BLaER1 treated with 17β-estradiol and CSF1 and Interleukin-3, amounts not matched to agents 10 nM and 100 nM (cell line): ENCODE measurements around the gene CDK15.

Source experiments
- H3K27ac ChIP-seq, 11 experiments: shearing (Covaris generic); formaldehyde crosslinking; 2 replicates each; pipeline ENCODE4 v1.8.1; 2022
- H3K27me3 ChIP-seq, 11 experiments: shearing (Covaris generic); formaldehyde crosslinking; 2 replicates each; pipeline ENCODE4 v1.8.1; 2022
- H3K36me3 ChIP-seq, 11 experiments: shearing (Covaris generic); formaldehyde crosslinking; 2 replicates each; pipeline ENCODE4 v1.8.1; 2022
- H3K4me1 ChIP-seq, 10 experiments: shearing (Covaris generic); formaldehyde crosslinking; 2 replicates each; pipeline ENCODE4 v1.8.1; 2022
- H3K4me2 ChIP-seq, 11 experiments: shearing (Covaris generic); formaldehyde crosslinking; 2 replicates each; pipeline ENCODE4 v1.8.1; 2022
- H3K4me3 ChIP-seq, 10 experiments: shearing (Covaris generic); formaldehyde crosslinking; 2 replicates each; pipeline ENCODE4 v1.8.1; 2022
- H3K9ac ChIP-seq, 11 experiments: shearing (Covaris generic); formaldehyde crosslinking; 2 replicates each; pipeline ENCODE4 v1.8.1; 2022
- H3K9me3 ChIP-seq, 11 experiments: shearing (Covaris generic); formaldehyde crosslinking; replicated peaks in 1 of 11; 2 replicates each; pipeline ENCODE4 v1.8.1; 2022
- H4K20me1 ChIP-seq, 11 experiments: shearing (Covaris generic); formaldehyde crosslinking; 2 replicates each; pipeline ENCODE4 v1.8.1; 2022
- Cebpa-rat ChIP-seq, 11 experiments: shearing (Covaris generic); IDR thresholded peaks; 2 replicates each; pipeline ENCODE4 v1.8.1; 2022

CDK15 gene

DNA sequence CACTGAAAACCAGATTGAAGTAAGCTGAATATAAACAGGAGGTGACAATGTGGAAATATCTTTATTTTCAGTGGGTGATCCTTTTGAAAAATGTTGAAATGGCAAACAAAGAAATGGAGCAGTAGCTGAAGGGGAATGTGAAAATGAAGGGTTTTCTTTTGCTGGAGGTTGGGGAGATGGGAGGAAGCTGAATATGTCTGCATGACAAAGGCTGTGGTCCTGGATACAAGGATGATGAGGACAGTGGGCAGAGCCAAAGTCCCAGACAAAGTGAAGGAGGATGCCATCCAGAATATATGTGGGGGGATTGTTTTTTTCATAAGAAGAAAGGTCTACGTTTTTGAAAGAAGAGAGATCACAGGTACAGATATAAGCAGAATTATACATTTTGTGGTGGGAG, 32.3 kb upstream of the CDK15 start:
- Histone ChIP-seq H3K36me3 (peaks cover 0 to 27% (median 0%) of the 10 kb centered on the region in 11 experiments; a peak in 3 of 22 replicates), H3K4me3 (no peak overlapping the region), H3K9me3 (no peaks in the 10 kb centered on the region), H3K4me1 (peaks cover 0 to 10% (median 4%) of the 10 kb centered on the region in 10 experiments; a peak in 10 of 20 replicates), H3K27me3 (no peaks in the 10 kb centered on the region), H4K20me1 (peaks cover 0 to 87% (median 8%) of the 10 kb centered on the region in 11 experiments; a peak in 11 of 22 replicates), H3K4me2 (no peak overlapping the region), H3K9ac (no peak overlapping the region), H3K27ac (no peak overlapping the region)
- TF ChIP-seq Cebpa-rat (IDR thresholded peaks at IDR 0.05), result no peak

DNA sequence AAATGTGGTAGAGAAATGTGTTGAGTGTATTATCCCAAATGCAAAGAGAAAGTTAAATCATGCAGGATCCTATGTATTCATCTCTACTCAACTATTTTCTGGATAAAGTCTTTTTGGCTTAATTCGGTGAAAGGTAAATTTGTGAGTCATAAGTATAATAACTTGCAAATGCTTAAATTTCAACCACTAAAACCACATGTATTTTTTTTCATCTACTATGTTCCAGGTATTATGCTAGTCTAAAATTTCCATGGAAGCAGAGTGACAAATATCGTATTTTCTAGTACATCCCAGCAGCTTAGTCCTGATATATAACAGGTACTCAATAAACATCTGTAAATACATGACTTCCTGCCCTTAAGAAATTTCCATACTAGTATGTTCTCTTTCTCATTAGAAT, 31.8 kb upstream of the CDK15 start:
- H3K27me3 ChIP-seq, result no peaks in the 10 kb centered on the region
- no peaks in the 10 kb centered on the region for H3K9me3 ChIP-seq
- peaks cover 0 to 27% (median 0%) of the 10 kb centered on the region in 11 experiments; a peak in 3 of 22 replicates for H3K36me3 ChIP-seq
- no peak overlapping the region for H3K27ac ChIP-seq
- no peak overlapping the region for H3K4me3 ChIP-seq
- peaks cover 0 to 92% (median 8%) of the 10 kb centered on the region in 11 experiments; a peak in 11 of 22 replicates for H4K20me1 ChIP-seq
- no peak overlapping the region for H3K9ac ChIP-seq
- no peak overlapping the region for H3K4me2 ChIP-seq
- no peak for TF ChIP-seq Cebpa-rat (IDR thresholded peaks at IDR 0.05)
- peaks cover 0 to 16% (median 9%) of the 10 kb centered on the region in 10 experiments; a peak in 17 of 20 replicates for H3K4me1 ChIP-seq

DNA sequence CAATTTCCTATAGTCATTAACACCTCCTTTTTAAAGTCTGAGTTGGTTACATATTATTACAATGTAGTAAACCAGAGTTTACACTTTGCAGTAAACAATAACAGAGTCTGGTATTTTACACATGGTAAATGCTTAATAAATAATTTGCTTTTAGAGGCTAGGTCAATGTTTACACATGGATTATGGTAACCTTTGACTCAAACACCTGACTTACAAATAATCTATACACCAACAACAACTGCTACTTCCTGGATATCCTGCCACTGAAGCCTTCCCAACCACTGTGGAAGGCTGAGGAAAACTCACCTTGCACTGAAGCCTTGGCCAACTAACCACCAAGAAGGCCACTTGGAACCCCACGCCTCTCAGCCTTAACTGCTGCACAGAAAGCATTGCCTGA, 31.0 kb upstream of the CDK15 start:
- H3K4me2 ChIP-seq, result no peak overlapping the region

DNA sequence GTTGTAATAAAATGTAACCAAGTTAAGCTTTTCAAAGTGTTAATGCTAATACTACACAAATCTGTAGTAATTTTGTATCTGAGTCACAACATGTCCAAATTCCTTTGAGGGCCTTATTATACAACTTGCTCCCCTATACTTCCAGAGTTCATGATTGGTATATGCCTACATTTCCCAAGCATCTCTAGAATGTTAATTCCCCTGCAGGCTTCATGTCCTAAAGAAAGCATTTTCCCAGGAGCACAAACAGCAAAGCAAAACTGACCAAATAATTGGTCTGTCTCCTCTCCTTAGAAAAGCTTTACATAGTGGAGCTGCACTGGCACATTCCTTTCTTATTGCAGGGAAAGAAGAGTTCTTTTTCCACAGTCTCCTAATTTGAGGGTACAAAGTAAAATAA, 29.3 kb upstream of the CDK15 start:
- Histone ChIP-seq H3K9me3 (no peaks in the 10 kb centered on the region), H3K4me3 (no peak overlapping the region), H3K27ac (no peak overlapping the region), H4K20me1 (peaks cover 0 to 73% (median 8%) of the 10 kb centered on the region in 11 experiments; a peak in 10 of 22 replicates), H3K27me3 (no peaks in the 10 kb centered on the region), H3K9ac (no peak overlapping the region), H3K36me3 (peaks cover 0 to 15% (median 0%) of the 10 kb centered on the region in 11 experiments; a peak in 2 of 22 replicates), H3K4me2 (no peak overlapping the region), H3K4me1 (peaks cover 14 to 25% (median 22%) of the 10 kb centered on the region in 10 experiments)
- TF ChIP-seq Cebpa-rat (IDR thresholded peaks at IDR 0.05), result no peak

More for the DNA sequence above, 31.0 kb upstream of the CDK15 start:
- Histone ChIP-seq H3K9ac (no peak overlapping the region), H3K4me3 (no peak overlapping the region), H3K36me3 (peaks cover 0 to 26% (median 0%) of the 10 kb centered on the region in 11 experiments; a peak in 3 of 22 replicates), H3K4me1 (peaks cover 6 to 21% (median 17%) of the 10 kb centered on the region in 10 experiments), H3K27ac (no peak overlapping the region), H3K9me3 (no peaks in the 10 kb centered on the region), H3K27me3 (no peaks in the 10 kb centered on the region), H4K20me1 (peaks cover 0 to 87% (median 8%) of the 10 kb centered on the region in 11 experiments; a peak in 11 of 22 replicates)
- no peak for TF ChIP-seq Cebpa-rat (IDR thresholded peaks at IDR 0.05)

DNA sequence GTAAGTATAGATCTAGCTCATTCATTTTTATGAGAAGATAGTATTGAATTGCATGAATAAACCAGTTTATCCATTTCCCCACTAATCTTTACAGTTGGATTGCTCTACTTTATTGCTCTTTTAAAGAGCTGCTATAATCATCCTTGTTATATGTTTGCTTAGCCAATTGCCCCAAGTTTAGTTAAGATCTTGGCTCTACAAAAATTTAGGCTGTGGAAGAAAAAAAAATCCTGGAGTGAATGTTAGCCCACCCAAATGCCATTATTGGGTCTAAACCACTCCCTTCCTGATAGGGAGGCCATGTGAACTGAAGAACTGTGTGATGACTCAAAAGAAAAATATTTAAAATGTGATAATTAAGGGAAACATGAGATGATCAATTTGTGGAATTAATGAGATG, 28.5 kb upstream of the CDK15 start:
- Histone ChIP-seq H3K9me3 (no peaks in the 10 kb centered on the region), H3K36me3 (peaks cover 0 to 15% (median 0%) of the 10 kb centered on the region in 11 experiments; a peak in 2 of 22 replicates), H3K4me3 (no peak overlapping the region), H3K4me2 (peak overlapping the region in 1 of 11 experiments; percentile 96; a peak in 1 of 22 replicates), H3K4me1 (peaks cover 14 to 25% (median 22%) of the 10 kb centered on the region in 10 experiments), H3K27me3 (no peaks in the 10 kb centered on the region), H3K27ac (no peak overlapping the region), H4K20me1 (peaks cover 0 to 65% (median 8%) of the 10 kb centered on the region in 11 experiments; a peak in 10 of 22 replicates), H3K9ac (no peak overlapping the region)
- TF ChIP-seq Cebpa-rat (IDR thresholded peaks at IDR 0.05), result no peak

DNA sequence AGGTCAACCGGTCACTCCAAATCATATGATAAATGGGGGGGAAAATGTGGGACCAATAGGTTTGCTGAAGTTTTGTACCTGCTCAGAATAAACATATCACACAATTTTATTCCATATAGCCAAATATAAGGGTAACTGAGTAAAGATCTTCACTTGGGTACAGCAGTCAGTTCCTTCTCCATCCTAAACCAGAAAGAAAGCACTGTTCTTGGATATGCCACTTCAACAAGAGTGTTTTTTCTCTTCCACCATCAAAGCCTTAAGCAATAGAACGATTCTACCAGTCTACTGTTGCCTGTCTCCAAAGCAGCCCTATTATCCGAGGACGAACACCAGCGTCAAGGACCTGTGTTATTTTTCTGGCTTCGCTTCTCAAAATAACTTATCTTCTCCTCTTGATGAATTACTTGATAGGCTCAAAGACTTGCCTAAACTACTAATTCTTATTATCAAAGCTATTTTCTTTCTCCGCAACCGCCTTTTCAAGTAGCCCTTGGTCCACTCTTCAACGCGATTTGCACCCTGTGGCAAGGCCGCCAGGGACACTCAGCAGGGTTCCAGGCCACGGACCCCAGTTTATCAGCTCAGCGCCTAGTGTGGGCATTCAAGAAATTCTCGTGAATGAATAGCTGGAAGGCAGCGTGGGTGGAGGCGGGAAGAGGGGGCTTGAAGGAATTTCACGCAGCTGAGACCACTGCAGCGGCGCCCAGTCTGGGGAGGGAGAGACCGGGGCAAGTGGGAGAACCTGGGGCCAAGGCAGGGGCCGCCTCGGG, 26.2 kb upstream of the CDK15 start:
- peak overlapping the region; percentile 79 to 93 (median 87) for H3K9ac ChIP-seq
- H3K4me2 ChIP-seq, result peak overlapping the region; percentile 77 to 97 (median 91)
- TF ChIP-seq Cebpa-rat (IDR thresholded peaks at IDR 0.05), result no peak
- peaks cover 0 to 5% (median 0%) of the 10 kb centered on the region in 11 experiments; a peak in 1 of 22 replicates for H3K36me3 ChIP-seq
- H3K9me3 ChIP-seq, result no peaks in the 10 kb centered on the region
- H3K4me3 ChIP-seq, result peak overlapping the region; percentile 78 to 99 (median 92)
- no peaks in the 10 kb centered on the region for H3K27me3 ChIP-seq
- H4K20me1 ChIP-seq, result peaks cover 0 to 43% (median 4%) of the 10 kb centered on the region in 11 experiments; a peak in 8 of 22 replicates
- H3K4me1 ChIP-seq, result peaks cover 14 to 25% (median 22%) of the 10 kb centered on the region in 10 experiments
- peak overlapping the region; percentile 75 to 86 (median 80) for H3K27ac ChIP-seq

DNA sequence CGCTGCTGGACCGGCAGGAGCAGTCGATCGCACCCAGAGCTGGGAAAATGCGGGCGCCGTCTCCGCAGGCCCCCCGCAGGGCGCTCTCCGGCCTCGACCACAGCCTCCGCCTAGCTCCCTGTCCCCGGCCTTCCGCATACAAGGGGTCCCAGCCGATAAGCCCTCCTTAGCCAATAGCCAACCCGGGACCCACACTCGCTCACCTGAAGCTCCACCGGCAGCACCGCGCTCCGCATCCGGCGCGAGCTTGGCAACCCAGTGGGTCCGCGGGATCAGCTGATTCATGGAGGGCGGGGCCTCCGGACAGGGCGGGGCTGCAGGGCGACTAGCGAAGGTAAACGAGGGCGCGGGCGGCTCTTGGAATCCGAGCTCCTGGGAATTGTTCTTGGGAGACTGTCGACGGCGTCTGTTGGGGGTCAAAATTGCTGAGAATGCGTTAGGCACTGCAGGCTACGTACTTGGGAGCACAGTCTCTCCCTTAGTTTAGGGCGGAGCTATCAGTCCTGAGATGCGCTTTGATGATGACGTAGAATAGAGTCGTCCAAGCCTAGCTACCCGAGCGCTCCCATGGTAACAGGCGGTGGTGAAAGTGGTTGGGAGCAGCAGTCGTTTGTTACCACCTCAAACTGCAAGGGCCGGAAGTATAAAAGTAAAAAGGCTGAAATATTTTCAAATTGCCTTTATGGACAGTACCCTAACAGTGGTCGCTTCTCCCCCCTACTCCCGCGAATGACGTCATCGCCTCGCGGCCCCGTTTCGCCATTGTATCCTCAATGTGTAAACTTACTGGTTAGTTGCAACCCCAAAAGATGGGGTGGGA, 25.5 kb upstream of the CDK15 start, which contains the start of gene ALS2:
Gene ALS2 (minus strand): TSS at position 260 of the 820 bp plus-strand sequence. CDS start 12,048 bp downstream, outside the sequence.
- Histone ChIP-seq H3K36me3 (no peaks in the 10 kb centered on the region), H4K20me1 (peaks cover 0 to 35% (median 0%) of the 10 kb centered on the region in 11 experiments; a peak in 4 of 22 replicates), H3K4me3 (peak within 1 kb of the TSS; percentile 78 to 99 (median 92)), H3K27me3 (no peaks in the 10 kb centered on the region), H3K4me2 (peak within 1 kb of the TSS; percentile 89 to 97 (median 95)), H3K9ac (peak within 1 kb of the TSS; percentile 79 to 93 (median 87)), H3K4me1 (peaks cover 14 to 25% (median 22%) of the 10 kb centered on the region in 10 experiments), H3K27ac (peak within 1 kb of the TSS; percentile 75 to 86 (median 80)), H3K9me3 (no peaks in the 10 kb centered on the region)
- TF ChIP-seq Cebpa-rat (IDR thresholded peaks at IDR 0.05), result 0 out of 22 replicates have a peak, but pooled peaks of 1 of the 11 experiments have one; percentile 40

DNA sequence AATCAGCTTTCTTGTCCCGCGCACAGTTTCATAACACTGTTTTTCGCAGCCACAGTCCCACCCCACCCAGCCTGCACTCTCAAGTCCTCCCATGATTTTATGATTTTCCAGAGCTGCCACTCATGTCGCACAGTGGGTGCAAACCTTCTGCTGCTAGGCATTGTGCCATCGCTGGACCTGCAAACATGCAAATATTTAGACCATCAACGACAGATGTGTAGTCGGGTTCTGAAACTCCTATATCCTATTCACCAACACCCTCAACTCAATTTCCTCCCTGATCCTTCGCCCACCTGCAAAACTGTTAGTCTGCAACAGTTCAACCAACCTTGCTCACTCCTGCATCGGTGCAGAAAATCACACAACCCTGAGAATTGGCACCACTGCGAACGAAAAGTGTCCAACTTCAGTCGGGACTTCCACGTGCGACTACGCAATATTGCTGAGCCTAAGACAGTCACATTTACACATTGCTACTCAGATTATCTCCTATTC, 24.7 kb upstream of the CDK15 start:
- H3K9me3 ChIP-seq, result no peaks in the 10 kb centered on the region
- H3K27me3 ChIP-seq, result no peaks in the 10 kb centered on the region
- no peak for TF ChIP-seq Cebpa-rat (IDR thresholded peaks at IDR 0.05)
- peak overlapping the region; percentile 78 to 99 (median 92) for H3K4me3 ChIP-seq
- H3K27ac ChIP-seq, result peak overlapping the region; percentile 75 to 86 (median 80); a peak in 21 of 22 replicates
- H3K36me3 ChIP-seq, result no peaks in the 10 kb centered on the region
- peak overlapping the region; percentile 79 to 93 (median 87) for H3K9ac ChIP-seq
- peak overlapping the region; percentile 75 to 97 (median 90) for H3K4me2 ChIP-seq
- H3K4me1 ChIP-seq, result peaks cover 14 to 25% (median 22%) of the 10 kb centered on the region in 10 experiments
- H4K20me1 ChIP-seq, result peaks cover 0 to 28% (median 0%) of the 10 kb centered on the region in 11 experiments; a peak in 4 of 22 replicates
